Measurements from ENCODE around the gene VDR.
A peak's percentile ranks its signal among the peaks of the same experiment; 100 is the strongest.

VDR gene

DNA sequence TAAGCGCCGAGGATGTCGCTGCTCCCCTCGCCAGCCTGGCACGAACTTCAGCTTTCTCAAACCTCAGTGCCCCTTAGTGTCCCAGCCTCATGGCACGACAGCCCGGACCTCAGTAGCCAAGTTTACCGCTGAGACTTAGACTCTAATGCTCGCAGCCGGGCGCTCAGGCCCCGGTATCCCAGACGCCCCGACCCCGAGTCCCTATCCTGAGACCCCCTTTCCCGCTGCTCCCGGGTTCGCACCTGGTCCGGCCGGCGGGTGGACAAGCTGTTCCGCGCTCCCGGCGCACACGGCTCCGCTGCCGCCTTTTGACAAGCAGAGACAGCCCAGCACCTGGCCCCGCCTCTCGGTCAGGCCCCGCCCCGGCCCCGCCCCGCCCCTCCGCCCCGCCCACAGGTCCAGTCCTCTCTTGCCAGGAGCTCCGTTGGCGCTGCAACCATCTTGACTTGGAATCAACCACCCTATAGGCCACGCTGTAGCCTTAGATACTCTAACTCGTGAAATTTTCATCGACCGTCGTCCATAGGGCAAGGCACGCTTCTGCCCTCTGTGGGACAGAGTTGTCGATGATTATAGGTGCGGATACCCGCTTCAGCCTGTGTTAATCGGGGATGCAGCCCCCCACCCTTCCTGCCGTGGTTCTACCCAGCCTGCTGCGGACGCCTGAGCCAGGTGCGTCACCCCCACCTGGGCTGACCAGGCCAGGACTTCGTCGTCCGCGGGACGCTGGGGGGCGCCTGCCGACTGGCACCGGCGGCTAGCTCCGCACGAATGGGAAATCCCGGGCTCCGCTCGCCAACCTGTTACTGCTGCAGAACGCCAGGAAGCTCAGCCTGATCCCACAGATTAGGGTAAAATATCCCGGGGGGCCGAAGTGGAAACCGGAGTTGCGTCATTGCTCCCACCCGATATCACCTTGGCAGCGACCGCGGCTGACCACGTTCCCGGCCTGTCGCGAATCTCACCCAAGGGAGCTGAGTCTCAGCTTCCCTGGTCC, at the start of gene VDR:
Gene VDR, minus strand, starts transcription at position 282 of the 997 bp plus-strand sequence. CDS start 25,881 bp downstream, outside the sequence.
- Histone ChIP-seq H3K36me3 (ENCODE audit: control insufficient read depth, insufficient read depth, low read length, severe bottlenecking) (peaks cover 4% of the 10 kb centered on the region), H3K27me3 (replicated peaks; ENCODE audit: control insufficient read depth, insufficient read depth, low read length) (no peaks in the 10 kb centered on the region), H3K9ac (ENCODE audit: low read length) (peak within 1 kb of the TSS; percentile 88), H3K4me1 (ENCODE audit: control insufficient read depth, insufficient read depth, low read length) (peaks cover 53% of the 10 kb centered on the region), H3K9me3 (ENCODE audit: control insufficient read depth, low read length) (no peaks in the 10 kb centered on the region), H3K4me3 (ENCODE audit: low read length) (peak within 1 kb of the TSS; percentile 89)
- DNase-seq (ENCODE audit: low read depth): peak; percentile 85

DNA sequence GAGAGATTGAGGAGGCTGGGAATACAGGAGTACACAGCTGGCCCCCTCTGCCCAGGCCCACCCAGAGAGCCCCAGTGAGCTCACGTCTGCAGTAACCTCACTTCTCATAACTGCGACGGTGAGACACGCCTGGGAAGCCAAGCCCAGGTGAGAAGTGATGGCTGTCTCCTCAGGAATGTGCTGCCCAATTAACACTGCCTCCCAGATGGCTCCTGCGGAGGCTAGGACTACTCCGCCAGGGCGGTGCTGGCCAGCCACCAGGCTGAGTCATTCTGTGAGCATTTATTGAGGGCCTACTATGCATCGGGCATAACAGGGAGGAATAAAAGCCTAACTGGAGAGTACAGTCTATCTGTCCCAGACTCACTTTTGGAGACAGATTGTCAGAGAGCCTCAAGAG, 49.3 kb upstream of the VDR start:
- no peaks in the 10 kb centered on the region for H3K36me3 ChIP-seq (ENCODE audit: control insufficient read depth, insufficient read depth, low read length, severe bottlenecking)
- DNase-seq (ENCODE audit: low read depth): no peak
- H3K4me3 ChIP-seq (ENCODE audit: low read length): no peak overlapping the region
- peaks cover 2% of the 10 kb centered on the region for H3K4me1 ChIP-seq (ENCODE audit: control insufficient read depth, insufficient read depth, low read length)
- H3K9ac ChIP-seq (ENCODE audit: low read length): no peak overlapping the region
- H3K27me3 ChIP-seq (replicated peaks; ENCODE audit: control insufficient read depth, insufficient read depth, low read length): peaks cover 21% of the 10 kb centered on the region
- peaks cover 7% of the 10 kb centered on the region for H3K9me3 ChIP-seq (ENCODE audit: control insufficient read depth, low read length)

DNA sequence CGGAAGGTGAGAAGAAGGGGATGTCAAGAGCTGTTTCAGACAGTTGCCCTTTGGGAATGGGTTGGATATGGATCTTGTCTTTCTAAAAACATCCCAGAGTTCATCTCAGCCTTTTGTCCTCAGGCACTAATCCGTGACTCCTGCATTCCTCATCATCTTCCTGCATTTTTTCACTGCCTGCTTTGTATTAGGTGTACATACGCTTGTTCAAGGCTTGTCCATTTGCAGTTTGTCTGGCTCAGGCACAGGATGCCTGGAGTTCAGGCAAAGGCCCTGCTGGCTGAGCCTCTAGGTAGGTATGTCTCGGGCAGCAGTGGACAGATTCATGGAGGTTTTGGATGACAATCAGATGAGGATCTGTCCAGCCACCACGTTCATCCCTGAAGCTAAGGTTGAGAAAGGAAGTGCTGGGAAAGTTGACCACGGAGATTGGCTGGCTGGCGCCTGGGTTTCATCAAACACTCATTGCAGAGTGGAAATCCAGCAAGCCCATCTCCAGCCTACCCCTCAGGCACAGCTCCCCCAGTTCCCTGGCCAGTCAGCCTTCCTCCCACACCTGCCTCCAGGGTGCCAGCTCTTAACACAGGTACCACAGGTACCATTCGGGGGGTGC, 46.2 kb upstream of the VDR start:
- Histone ChIP-seq H3K4me1 (ENCODE audit: control insufficient read depth, insufficient read depth, low read length) (peaks cover 4% of the 10 kb centered on the region), H3K9me3 (ENCODE audit: control insufficient read depth, low read length) (no peaks in the 10 kb centered on the region), H3K4me3 (ENCODE audit: low read length) (no peak overlapping the region), H3K9ac (ENCODE audit: low read length) (no peak overlapping the region), H3K36me3 (ENCODE audit: control insufficient read depth, insufficient read depth, low read length, severe bottlenecking) (no peaks in the 10 kb centered on the region), H3K27me3 (replicated peaks; ENCODE audit: control insufficient read depth, insufficient read depth, low read length) (peaks cover 21% of the 10 kb centered on the region)
- no peak for DNase-seq (ENCODE audit: low read depth)

DNA sequence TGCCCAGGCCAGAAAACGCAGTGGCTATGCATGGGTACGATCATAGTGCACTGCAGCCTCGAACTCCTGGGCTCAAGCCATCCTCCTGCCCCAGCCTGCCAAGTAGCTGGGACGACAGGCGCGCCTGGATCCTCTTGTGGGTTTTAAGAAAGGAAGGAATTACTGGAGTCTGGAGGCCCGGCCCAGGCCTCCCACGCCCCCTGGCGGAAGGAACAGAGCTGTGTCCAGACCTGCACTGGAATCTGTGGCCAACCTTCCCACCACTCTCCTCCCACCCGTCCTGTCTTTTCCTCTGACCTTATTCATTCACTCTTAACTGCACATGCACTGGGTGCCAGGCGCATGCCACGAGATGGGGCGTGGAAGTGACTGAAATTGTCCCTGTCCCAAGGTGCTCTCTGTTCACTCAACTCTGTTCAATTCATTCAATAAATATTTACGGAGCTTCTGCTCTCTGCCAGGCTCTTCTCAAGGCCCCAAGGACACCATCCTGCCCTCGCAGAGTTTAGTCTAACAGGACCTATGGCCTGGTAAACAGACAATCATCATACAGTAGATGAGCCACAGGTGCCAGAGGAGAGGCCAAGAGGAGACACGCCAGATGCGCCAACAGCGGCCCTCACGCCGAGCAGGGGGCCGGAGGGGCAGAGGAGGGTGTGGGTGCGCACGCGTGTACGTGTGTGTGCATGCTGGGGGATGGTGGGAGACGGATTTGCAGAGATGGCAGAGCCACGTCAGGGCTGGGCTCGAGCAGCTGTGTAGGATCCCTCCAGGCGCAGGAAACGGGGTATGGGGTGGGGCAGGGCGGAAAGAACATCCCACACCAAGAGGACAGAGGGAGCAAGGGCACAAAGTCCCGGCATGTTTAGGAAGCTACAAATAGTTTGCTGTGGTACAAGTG, 44.9 kb upstream of the VDR start:
- Histone ChIP-seq H3K27me3 (replicated peaks; ENCODE audit: control insufficient read depth, insufficient read depth, low read length) (peaks cover 18% of the 10 kb centered on the region), H3K4me3 (ENCODE audit: low read length) (no peak overlapping the region), H3K36me3 (ENCODE audit: control insufficient read depth, insufficient read depth, low read length, severe bottlenecking) (no peaks in the 10 kb centered on the region), H3K9me3 (ENCODE audit: control insufficient read depth, low read length) (no peaks in the 10 kb centered on the region), H3K9ac (ENCODE audit: low read length) (no peak overlapping the region), H3K4me1 (ENCODE audit: control insufficient read depth, insufficient read depth, low read length) (peaks cover 4% of the 10 kb centered on the region)
- peak; percentile 93 for DNase-seq (ENCODE audit: low read depth)

DNA sequence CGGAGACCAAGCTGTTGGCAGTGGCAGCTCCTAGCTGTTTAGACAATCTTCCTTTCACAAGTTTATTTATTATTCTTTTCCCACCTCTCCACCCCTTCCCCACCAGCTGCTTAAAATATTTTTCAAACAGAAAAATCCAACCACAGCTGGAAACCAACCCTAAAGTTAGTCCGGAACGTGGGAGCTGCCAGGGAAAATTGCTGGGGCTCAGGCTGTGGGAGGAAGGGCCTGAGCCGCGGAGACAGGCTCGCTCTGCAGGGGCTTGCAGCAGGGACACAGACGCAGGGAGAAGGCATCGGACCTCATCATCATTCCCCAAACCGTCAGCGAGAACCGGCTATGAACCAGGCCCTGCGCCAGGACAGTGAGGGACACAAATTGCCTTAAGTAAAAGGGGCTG, 42.5 kb upstream of the VDR start:
- H3K9me3 ChIP-seq (ENCODE audit: control insufficient read depth, low read length): no peaks in the 10 kb centered on the region
- H3K27me3 ChIP-seq (replicated peaks; ENCODE audit: control insufficient read depth, insufficient read depth, low read length): peaks cover 11% of the 10 kb centered on the region
- H3K4me3 ChIP-seq (ENCODE audit: low read length): no peak overlapping the region
- H3K36me3 ChIP-seq (ENCODE audit: control insufficient read depth, insufficient read depth, low read length, severe bottlenecking): no peaks in the 10 kb centered on the region
- peaks cover 4% of the 10 kb centered on the region for H3K4me1 ChIP-seq (ENCODE audit: control insufficient read depth, insufficient read depth, low read length)
- no peak overlapping the region for H3K9ac ChIP-seq (ENCODE audit: low read length)
- no peak for DNase-seq (ENCODE audit: low read depth)

DNA sequence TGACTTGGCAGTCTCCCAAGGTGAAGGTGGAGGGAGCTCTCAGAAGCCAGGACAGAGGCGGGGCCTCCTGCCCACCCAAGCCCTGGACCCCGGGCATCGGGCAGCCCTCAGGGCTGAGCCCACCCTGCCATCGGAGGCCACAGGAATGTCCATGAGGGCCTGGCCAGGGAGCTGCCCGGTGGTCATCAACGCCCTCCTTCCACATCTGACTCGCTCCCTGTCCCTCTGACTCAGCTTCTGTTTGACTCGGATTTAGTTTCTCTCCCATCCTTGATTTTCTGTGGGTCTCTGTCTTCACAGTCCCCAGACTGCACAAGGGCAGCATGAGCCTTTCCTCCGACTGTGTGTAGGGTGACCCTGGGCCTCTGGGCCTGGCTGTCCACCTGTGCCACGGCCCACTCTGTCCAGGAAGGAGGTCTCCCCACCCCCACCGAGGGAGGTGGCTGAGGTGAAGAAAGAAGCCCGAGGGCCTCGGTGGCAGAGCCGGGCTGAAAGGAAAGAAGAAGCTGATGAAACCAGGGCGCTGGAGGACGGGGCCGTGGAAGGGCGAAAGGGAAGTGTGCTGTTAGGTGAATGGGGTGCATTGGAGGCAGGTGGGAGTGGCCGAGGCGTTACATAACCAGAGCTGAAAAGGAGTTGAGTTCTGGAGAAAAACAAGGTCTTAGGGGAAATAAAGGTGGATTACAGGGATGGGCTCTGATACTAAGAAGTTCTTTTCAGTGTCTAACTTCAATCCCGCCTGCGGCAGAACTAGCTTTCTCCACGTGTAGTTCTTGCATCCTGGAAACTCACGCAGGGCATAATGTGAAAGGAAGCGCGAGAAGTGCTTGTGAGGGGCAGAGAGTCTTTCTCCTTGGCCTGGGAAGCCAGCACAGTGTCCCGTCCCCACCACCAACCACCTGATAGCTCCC, 41.9 kb upstream of the VDR start:
- Histone ChIP-seq H3K9me3 (ENCODE audit: control insufficient read depth, low read length) (no peaks in the 10 kb centered on the region), H3K36me3 (ENCODE audit: control insufficient read depth, insufficient read depth, low read length, severe bottlenecking) (no peaks in the 10 kb centered on the region), H3K4me3 (ENCODE audit: low read length) (no peak overlapping the region), H3K4me1 (ENCODE audit: control insufficient read depth, insufficient read depth, low read length) (peaks cover 4% of the 10 kb centered on the region), H3K27me3 (replicated peaks; ENCODE audit: control insufficient read depth, insufficient read depth, low read length) (peaks cover 11% of the 10 kb centered on the region), H3K9ac (ENCODE audit: low read length) (no peak overlapping the region)
- peak; percentile 20 for DNase-seq (ENCODE audit: low read depth)

DNA sequence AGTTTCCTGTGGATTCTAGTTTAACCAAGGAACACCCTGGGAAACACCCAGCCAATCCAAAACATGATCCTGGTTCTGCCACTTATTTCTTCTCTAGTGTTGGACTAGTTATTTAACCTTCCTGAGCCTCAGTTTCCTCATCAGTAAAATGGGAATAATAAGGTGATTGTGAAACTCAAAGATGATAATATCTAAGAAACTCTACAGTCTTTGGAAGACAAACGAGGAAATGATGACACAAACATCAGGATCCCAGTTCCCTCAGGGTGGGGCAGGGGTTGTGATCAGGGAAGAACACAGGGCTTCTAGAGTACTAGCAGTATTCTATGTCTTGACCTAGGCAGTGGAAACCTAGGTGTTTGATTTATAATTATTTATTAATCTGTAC, 40.5 kb upstream of the VDR start:
- DNase-seq (ENCODE audit: low read depth): no peak
- no peaks in the 10 kb centered on the region for H3K9me3 ChIP-seq (ENCODE audit: control insufficient read depth, low read length)
- no peak overlapping the region for H3K4me3 ChIP-seq (ENCODE audit: low read length)
- H3K9ac ChIP-seq (ENCODE audit: low read length): no peak overlapping the region
- no peaks in the 10 kb centered on the region for H3K36me3 ChIP-seq (ENCODE audit: control insufficient read depth, insufficient read depth, low read length, severe bottlenecking)
- peaks cover 22% of the 10 kb centered on the region for H3K27me3 ChIP-seq (replicated peaks; ENCODE audit: control insufficient read depth, insufficient read depth, low read length)
- peaks cover 4% of the 10 kb centered on the region for H3K4me1 ChIP-seq (ENCODE audit: control insufficient read depth, insufficient read depth, low read length)

DNA sequence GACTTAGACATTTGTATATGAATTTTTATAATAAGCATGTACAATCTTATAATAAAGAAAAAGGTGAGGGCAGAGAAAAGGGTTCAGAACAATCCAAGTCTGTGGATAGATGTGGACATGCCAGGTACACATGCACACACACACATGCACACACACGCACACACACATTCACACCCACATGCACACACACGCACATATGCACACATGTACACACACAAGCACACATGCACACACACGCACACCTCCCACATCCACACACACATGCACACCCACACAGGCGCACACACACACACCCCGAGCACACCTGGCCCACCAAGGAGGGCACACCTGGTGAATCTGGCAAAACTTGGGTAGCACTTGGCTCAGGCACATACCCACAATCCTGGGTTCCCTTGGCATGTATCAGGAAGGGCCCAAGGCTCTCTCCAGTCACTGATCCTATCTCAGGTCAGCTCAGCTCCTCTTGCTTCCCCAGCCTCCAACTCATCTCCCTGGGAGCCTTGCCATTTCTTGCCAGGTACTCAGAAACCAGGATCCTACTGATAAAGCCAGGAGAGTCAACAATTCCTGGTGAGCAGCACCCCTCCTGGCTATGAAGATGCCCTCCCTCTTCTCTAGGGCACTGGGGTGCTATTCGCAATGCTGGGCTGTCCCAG, 40.0 kb upstream of the VDR start:
- Histone ChIP-seq H3K27me3 (replicated peaks; ENCODE audit: control insufficient read depth, insufficient read depth, low read length) (peaks cover 24% of the 10 kb centered on the region), H3K4me1 (ENCODE audit: control insufficient read depth, insufficient read depth, low read length) (peaks cover 4% of the 10 kb centered on the region), H3K4me3 (ENCODE audit: low read length) (no peak overlapping the region), H3K36me3 (ENCODE audit: control insufficient read depth, insufficient read depth, low read length, severe bottlenecking) (no peaks in the 10 kb centered on the region), H3K9me3 (ENCODE audit: control insufficient read depth, low read length) (no peaks in the 10 kb centered on the region), H3K9ac (ENCODE audit: low read length) (no peak overlapping the region)
- no peak for DNase-seq (ENCODE audit: low read depth)

DNA sequence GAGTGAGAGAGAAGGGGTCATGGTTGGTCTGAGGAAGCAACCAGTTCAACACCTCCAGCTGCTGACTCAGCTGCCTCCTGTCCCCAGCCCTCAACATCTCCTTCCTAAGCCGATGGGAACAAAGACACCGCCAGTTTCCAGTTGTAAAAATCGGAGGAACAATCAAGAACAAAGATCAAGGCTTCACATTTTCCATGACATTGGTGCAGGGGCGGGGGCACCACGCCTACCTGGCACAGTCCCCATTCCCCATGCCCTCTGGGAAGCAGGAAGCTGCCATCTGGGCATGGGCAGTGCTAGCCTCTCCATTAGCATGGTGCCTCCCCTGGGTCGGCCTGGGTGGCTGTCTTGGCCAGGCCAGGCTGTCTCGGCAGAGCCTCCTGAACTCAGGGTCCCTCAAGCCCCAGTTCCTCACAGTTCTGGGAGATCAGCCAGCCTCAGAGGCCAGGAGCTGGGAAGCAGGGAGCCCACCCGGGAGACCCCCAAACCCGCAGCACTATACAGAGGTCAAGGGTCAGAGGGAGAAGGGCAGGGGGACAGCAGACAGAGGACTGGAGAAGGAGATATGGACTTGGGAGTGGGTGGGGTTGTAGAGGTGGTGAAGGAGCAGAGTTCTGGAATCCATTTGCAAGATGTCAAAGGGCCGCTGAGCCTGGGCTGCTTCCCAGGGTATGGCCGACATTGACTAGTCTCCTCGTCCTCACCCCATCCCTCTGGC, 39.0 kb upstream of the VDR start:
- H3K4me3 ChIP-seq (ENCODE audit: low read length): no peak overlapping the region
- no peak overlapping the region for H3K9ac ChIP-seq (ENCODE audit: low read length)
- no peaks in the 10 kb centered on the region for H3K9me3 ChIP-seq (ENCODE audit: control insufficient read depth, low read length)
- no peaks in the 10 kb centered on the region for H3K36me3 ChIP-seq (ENCODE audit: control insufficient read depth, insufficient read depth, low read length, severe bottlenecking)
- DNase-seq (ENCODE audit: low read depth): no peak
- no peaks in the 10 kb centered on the region for H3K4me1 ChIP-seq (ENCODE audit: control insufficient read depth, insufficient read depth, low read length)
- peaks cover 24% of the 10 kb centered on the region for H3K27me3 ChIP-seq (replicated peaks; ENCODE audit: control insufficient read depth, insufficient read depth, low read length)

Measured in adipocyte (in vitro differentiated cells).